Measurements from ENCODE around the gene R3HDM1. TPM values are rescaled to one million over a fixed set of nuclear protein-coding genes. Genes with fewer than 3 reads are reported as not detected.

R3HDM1 gene
- total and polyA plus RNA-seq, 5 experiments from 2014 or later = 12.5 to 50.7 (median 26.2) TPM

DNA sequence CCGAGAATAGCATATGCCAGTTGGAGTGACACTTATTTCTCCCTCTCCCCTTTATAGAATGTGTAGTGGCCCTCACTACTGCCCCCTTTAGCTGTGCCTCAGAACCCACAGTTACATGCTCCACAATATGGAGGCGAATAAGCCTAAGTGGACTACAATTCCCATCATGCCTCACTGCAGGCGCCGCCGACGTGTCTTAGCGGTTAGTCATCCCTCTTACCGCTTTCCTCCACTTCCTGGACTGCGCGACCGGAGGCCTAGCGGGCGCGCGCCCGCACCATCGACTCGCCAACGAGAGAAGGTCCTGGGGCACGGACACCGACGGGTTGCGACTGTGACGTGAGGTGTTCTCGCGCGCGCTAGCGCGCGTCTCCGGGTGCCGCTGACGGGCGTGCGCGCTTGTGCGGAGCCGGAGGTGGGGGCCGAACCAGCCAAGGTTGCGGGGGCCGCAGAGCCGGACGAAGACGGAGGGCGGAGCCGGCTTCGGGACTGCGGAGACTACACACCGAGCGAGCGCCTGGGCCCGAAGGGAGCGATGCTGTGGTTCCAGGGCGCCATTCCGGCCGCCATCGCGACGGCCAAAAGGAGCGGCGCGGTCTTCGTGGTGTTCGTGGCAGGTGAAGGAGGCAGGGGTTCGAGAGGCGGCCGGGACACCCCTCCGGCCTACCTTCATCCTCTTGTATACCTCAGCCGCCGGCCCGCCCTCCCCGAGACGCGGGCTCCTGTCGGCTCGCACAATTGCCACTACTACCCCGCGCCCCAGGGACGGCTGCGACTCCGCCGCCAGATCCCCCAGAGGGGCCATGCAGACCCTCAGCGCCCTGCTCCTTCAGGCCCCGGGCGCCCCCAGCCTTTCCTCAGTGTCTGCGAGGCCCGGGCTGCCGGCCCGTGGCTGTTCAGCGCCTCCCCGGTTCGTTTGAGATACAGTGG, 210.4 kb downstream of the R3HDM1 start, which contains the start of gene UBXN4:
Gene UBXN4 (plus strand): TSS at position 461 of the 930 bp plus-strand sequence. CDS start 75 bp downstream, at position 536.
- H3K9me3 Mint-ChIP-seq = peaks cover 0 to 4% (median 0%) of the 10 kb centered on the region in 9 donors
- POLR2A ChIA-PET = interaction anchor here (0.6 to 1.5 kb wide), 14 partner anchors 9 to 823 kb away, joined by 3 to 9 read pairs (median 4); partner anchors contain the start of genes CCNT2, MCM6 and ZRANB3
- peaks cover 0 to 13% (median 2%) of the 10 kb centered on the region in 3 donors for H3K36me3 Mint-ChIP-seq
- H3K4me1 Mint-ChIP-seq = peaks cover 24 to 42% (median 39%) of the 10 kb centered on the region in 4 donors
- ATAC-seq (peak; percentile 90 to 91), DNase-seq (peak; percentile 78 to 98 (median 90))
- H3K4me3 Mint-ChIP-seq = peak within 1 kb of the TSS; percentile 90 to 99 (median 97)
- no peaks in the 10 kb centered on the region for H3K27me3 Mint-ChIP-seq
- H3K27ac Mint-ChIP-seq = peak within 1 kb of the TSS; percentile 91 to 98 (median 98)

GRCh38 chr2:135742325-135742757, 211.1 kb downstream of the R3HDM1 start:
- Mint-ChIP-seq H3K36me3 (peaks cover 0 to 20% (median 2%) of the 10 kb centered on the region in 3 donors), H3K27ac (peak overlapping the region; percentile 91 to 98 (median 98)), H3K4me1 (peaks cover 23 to 45% (median 42%) of the 10 kb centered on the region in 4 donors), H3K27me3 (no peaks in the 10 kb centered on the region), H3K9me3 (peaks cover 0 to 4% (median 0%) of the 10 kb centered on the region in 9 donors), H3K4me3 (peak overlapping the region; percentile 90 to 99 (median 97))
- POLR2A ChIA-PET = interaction anchor here (0.8 to 1.4 kb wide), 4 partner anchors 11 to 823 kb away, joined by 3 to 4 read pairs (median 3); partner anchors contain the start of gene CCNT2
- ATAC-seq (peak; percentile 3 to 6), DNase-seq (peak in 4 of 10 donors; percentile 8 to 48 (median 44))

DNA sequence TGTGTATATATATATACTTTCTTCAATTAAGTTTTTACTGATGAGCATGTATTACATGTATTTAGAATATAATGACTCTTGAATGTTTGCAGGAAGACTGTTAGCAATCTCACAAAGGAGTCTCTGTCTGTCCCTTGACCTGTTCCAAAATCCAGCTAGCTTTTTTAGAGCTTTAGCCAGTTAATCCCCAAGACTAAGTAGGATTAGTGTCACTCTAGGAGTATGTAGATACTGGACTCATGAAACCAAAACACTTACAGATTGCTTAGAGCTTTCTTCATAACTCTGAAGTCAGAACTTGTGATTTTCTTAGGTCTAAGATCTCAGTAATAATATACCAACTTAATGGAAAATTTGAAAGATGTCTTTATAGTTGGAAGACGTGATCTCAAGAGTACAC, 212.6 kb downstream of the R3HDM1 start:
- peaks cover 26 to 49% (median 44%) of the 10 kb centered on the region in 4 donors for H3K4me1 Mint-ChIP-seq
- ATAC-seq = no peak
- POLR2A ChIA-PET = no interaction called here
- peak overlapping the region in 9 of 10 donors; percentile 56 to 76 (median 68) for H3K4me3 Mint-ChIP-seq
- peak overlapping the region in 5 of 10 donors; percentile 7 to 58 (median 44) for H3K27ac Mint-ChIP-seq
- peaks cover 0 to 35% (median 4%) of the 10 kb centered on the region in 3 donors for H3K36me3 Mint-ChIP-seq
- H3K27me3 Mint-ChIP-seq = no peaks in the 10 kb centered on the region
- DNase-seq = no peak
- peaks cover 0 to 4% (median 0%) of the 10 kb centered on the region in 9 donors for H3K9me3 Mint-ChIP-seq

- Mint-ChIP-seq H3K4me1 (peaks cover 30 to 54% (median 49%) of the 10 kb centered on the region in 4 donors), H3K9me3 (peaks cover 0 to 4% (median 0%) of the 10 kb centered on the region in 9 donors), H3K4me3 (peak overlapping the region in 9 of 10 donors; percentile 56 to 76 (median 68)), H3K27me3 (no peaks in the 10 kb centered on the region), H3K27ac (peak overlapping the region in 3 of 10 donors; percentile 16 to 58 (median 44)), H3K36me3 (peaks cover 0 to 45% (median 7%) of the 10 kb centered on the region in 3 donors)
- POLR2A ChIA-PET = interaction anchor here (0.7 kb wide), 1 partner anchor 213 kb away, joined by 3 read pairs; the partner anchor contains the start of gene R3HDM1
- DNase-seq = peak in 4 of 10 donors; percentile 17 to 21 (median 19)
- no peak for ATAC-seq
These were observed 213.6 kb downstream of the R3HDM1 start for GRCh38 chr2:135744760-135745314.

GRCh38 chr2:135745545-135745944, 214.3 kb downstream of the R3HDM1 start:
- H3K9me3 Mint-ChIP-seq = peaks cover 0 to 4% (median 0%) of the 10 kb centered on the region in 9 donors
- H3K27me3 Mint-ChIP-seq = no peaks in the 10 kb centered on the region
- peaks cover 0 to 51% (median 7%) of the 10 kb centered on the region in 3 donors for H3K36me3 Mint-ChIP-seq
- DNase-seq (no peak), ATAC-seq (no peak)
- POLR2A ChIA-PET = interaction anchor here (0.7 kb wide), 1 partner anchor 214 kb away, joined by 3 read pairs; the partner anchor contains the start of gene R3HDM1
- peak overlapping the region in 3 of 10 donors; percentile 7 to 48 (median 37) for H3K4me3 Mint-ChIP-seq
- peaks cover 31 to 55% (median 51%) of the 10 kb centered on the region in 4 donors for H3K4me1 Mint-ChIP-seq
- H3K27ac Mint-ChIP-seq = peak overlapping the region in 1 of 10 donors; percentile 1

- H3K27me3 Mint-ChIP-seq = no peaks in the 10 kb centered on the region
- no peak overlapping the region for H3K27ac Mint-ChIP-seq
- DNase-seq (no peak), ATAC-seq (no peak)
- peaks cover 0 to 17% (median 6%) of the 10 kb centered on the region in 9 donors for H3K9me3 Mint-ChIP-seq
- H3K4me1 Mint-ChIP-seq = peaks cover 0 to 3% (median under 1%) of the 10 kb centered on the region in 4 donors
- H3K36me3 Mint-ChIP-seq = peaks cover 10 to 83% (median 42%) of the 10 kb centered on the region in 3 donors
- H3K4me3 Mint-ChIP-seq = no peak overlapping the region
- POLR2A ChIA-PET = no interaction called here
These were observed 224.3 kb downstream of the R3HDM1 start for GRCh38 chr2:135755573-135755972.

DNA sequence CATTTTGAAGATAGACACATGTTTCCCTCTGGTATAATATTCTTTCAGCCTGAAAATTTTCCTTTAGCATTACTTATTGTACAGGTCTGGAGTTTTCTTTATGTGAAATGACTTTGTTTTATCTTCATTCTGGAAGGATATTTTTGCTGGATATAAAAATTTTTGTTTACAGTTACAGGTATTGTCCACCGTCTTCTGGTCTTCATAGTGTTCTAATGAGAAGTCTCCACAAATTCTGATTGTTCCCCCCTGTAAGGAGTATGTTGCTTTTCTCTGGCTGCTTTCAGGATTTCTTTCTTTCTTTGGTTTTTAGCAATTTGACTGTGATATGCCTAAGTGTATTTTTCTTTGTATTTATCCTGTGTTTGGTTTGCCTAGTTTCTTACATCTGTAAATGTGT, 225.4 kb downstream of the R3HDM1 start:
- DNase-seq = no peak
- no peak for ATAC-seq
- peaks cover 0 to 17% (median 6%) of the 10 kb centered on the region in 9 donors for H3K9me3 Mint-ChIP-seq
- H3K36me3 Mint-ChIP-seq = peaks cover 10 to 85% (median 46%) of the 10 kb centered on the region in 3 donors
- no peak overlapping the region for H3K27ac Mint-ChIP-seq
- no peaks in the 10 kb centered on the region for H3K27me3 Mint-ChIP-seq
- no peak overlapping the region for H3K4me3 Mint-ChIP-seq
- POLR2A ChIA-PET = no interaction called here
- peaks cover 0 to 5% (median under 1%) of the 10 kb centered on the region in 4 donors for H3K4me1 Mint-ChIP-seq

- H3K4me1 Mint-ChIP-seq = peaks cover 0 to 8% (median 3%) of the 10 kb centered on the region in 4 donors
- H3K36me3 Mint-ChIP-seq = peaks cover under 1 to 88% (median 37%) of the 10 kb centered on the region in 3 donors
- DNase-seq (no peak), ATAC-seq (no peak)
- H3K27me3 Mint-ChIP-seq = no peaks in the 10 kb centered on the region
- no peak overlapping the region for H3K27ac Mint-ChIP-seq
- H3K4me3 Mint-ChIP-seq = no peak overlapping the region
- POLR2A ChIA-PET = interaction anchor here (0.6 kb wide), 1 partner anchor 11 kb away, joined by 5 read pairs; no protein-coding TSS in a partner anchor
- peaks cover 0 to 6% (median under 1%) of the 10 kb centered on the region in 9 donors for H3K9me3 Mint-ChIP-seq
These were observed 230.7 kb downstream of the R3HDM1 start for GRCh38 chr2:135762022-135762421.

- peaks cover 4 to 88% (median 32%) of the 10 kb centered on the region in 3 donors for H3K36me3 Mint-ChIP-seq
- POLR2A ChIA-PET = no interaction called here
- ATAC-seq (no peak), DNase-seq (no peak)
- H3K4me3 Mint-ChIP-seq = no peak overlapping the region
- peaks cover 0 to 5% (median 0%) of the 10 kb centered on the region in 9 donors for H3K9me3 Mint-ChIP-seq
- peaks cover 3 to 8% (median 5%) of the 10 kb centered on the region in 4 donors for H3K4me1 Mint-ChIP-seq
- H3K27me3 Mint-ChIP-seq = no peaks in the 10 kb centered on the region
- H3K27ac Mint-ChIP-seq = peak overlapping the region in 2 of 10 donors; percentile 22 to 47
These were observed 231.2 kb downstream of the R3HDM1 start for GRCh38 chr2:135762530-135762929.

DNA sequence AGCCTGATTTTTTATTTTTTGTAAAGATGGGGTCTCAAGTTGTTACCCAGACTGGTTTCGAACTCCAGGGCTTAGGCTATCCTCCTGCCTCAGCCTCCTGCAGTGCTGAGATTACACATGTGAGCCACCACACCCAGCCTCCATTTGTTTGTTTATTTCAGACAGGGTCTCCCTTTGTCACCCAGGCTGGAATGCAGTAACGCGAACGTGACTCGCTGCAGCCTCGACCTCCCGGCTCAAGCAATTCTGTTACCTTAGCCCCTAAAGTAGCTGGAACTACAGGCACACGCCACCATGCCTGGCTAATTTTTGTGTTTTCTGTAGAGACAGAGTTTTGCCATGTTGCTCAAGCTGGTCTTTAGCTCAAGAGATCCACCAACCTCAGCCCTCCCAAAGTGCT, 237.6 kb downstream of the R3HDM1 start:
- Mint-ChIP-seq H3K4me1 (peaks cover 0 to 7% (median 4%) of the 10 kb centered on the region in 4 donors), H3K4me3 (no peak overlapping the region), H3K9me3 (no peaks in the 10 kb centered on the region), H3K27me3 (no peaks in the 10 kb centered on the region), H3K36me3 (peaks cover 9 to 89% (median 34%) of the 10 kb centered on the region in 3 donors), H3K27ac (peak overlapping the region in 3 of 10 donors; percentile 16 to 67 (median 50))
- POLR2A ChIA-PET = no interaction called here
- ATAC-seq = no peak
- no peak for DNase-seq

DNA sequence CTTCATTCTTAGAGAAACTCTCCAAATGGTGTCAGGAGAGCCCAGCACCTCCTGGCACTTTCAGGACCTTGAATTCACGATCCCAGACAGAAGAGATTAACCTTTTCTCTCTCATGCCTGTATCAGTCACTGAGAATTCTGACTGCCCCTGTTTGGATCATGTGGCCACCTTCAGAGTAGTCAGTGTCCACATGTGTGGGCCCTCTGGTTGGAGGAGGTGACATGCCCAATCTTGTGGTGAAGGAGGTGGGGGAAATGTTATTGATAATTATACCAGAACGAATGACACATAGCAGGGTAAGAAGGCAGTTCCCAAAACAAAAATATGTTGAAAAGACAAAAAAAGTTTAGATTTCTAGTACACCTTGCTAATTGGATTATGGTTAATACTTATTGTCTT, 242.0 kb downstream of the R3HDM1 start:
- Mint-ChIP-seq H3K36me3 (peaks cover 5 to 96% (median 32%) of the 10 kb centered on the region in 3 donors), H3K4me1 (no peaks in the 10 kb centered on the region), H3K27ac (peak overlapping the region in 4 of 10 donors; percentile 31 to 63 (median 43)), H3K9me3 (no peaks in the 10 kb centered on the region), H3K4me3 (no peak overlapping the region), H3K27me3 (no peaks in the 10 kb centered on the region)
- no peak for ATAC-seq
- DNase-seq = no peak
- POLR2A ChIA-PET = no interaction called here

- H3K36me3 Mint-ChIP-seq = peaks cover 5 to 97% (median 32%) of the 10 kb centered on the region in 3 donors
These were observed 242.6 kb downstream of the R3HDM1 start for GRCh38 chr2:135773917-135774316.

More at GRCh38 chr2:135773917-135774316, 242.6 kb downstream of the R3HDM1 start:
- Mint-ChIP-seq H3K4me3 (no peak overlapping the region), H3K27me3 (no peaks in the 10 kb centered on the region), H3K27ac (peak overlapping the region in 1 of 10 donors; percentile 13), H3K9me3 (no peaks in the 10 kb centered on the region), H3K4me1 (no peaks in the 10 kb centered on the region)
- POLR2A ChIA-PET = no interaction called here
- no peak for DNase-seq
- ATAC-seq = no peak

All from naive thymus-derived CD8-positive, alpha-beta T cell (primary cell).